Tibial nerve (tissue), 4 donors: ENCODE data around the gene TTC38.

ENCODE experiments used
- EP300 ChIP-seq, 2 donors: sonication (generic); formaldehyde crosslinking; IDR thresholded peaks; one replicate each; pipeline ENCODE4 v1.6.1; 2017; ENCODE audit warnings: antibody characterized with exemption in 2 of 2, mild to moderate bottlenecking in 1 of 2
- POLR2A ChIP-seq, 2 donors: fragments of 450-650 bp; IDR thresholded peaks; one replicate each; pipeline ENCODE4 v1.6.1; 2017; ENCODE audit warnings: antibody characterized with exemption in 2 of 2, mild to moderate bottlenecking in 2 of 2, moderate library complexity in 2 of 2
- TF ChIP-seq, protein P1 (sequence below), 5 experiments: fragments of 200-600 bp in 3 of 5; fragments of 450-650 bp in 2 of 5; sonication (generic) in 3 of 5; IDR thresholded peaks; one replicate each; pipeline ENCODE4 v1.5.1; 2016 to 2019; ENCODE audit warnings: antibody characterized with exemption in 5 of 5, mild to moderate bottlenecking in 3 of 5, moderate library complexity in 2 of 5

DNA sequence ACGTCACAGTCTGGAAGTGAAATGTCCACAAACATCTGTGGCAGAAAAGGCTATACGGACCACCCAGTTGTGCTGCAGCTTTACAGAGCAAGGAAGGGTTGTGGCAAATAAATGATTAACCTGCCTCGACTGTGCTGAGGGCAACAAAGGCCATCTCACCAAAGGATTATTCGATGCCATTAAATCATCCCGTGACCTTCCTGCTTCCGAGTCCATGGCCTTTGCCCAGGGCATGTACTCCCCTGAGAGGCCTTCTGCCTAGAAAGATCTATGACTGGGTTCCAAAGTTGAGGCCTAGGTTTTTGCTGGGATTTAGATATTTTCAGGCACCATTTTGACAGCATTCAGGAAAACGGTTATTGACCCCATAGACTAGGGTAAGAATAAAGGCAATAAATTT is 26.9 kb upstream of the TTC38 start:
- TF ChIP-seq, protein P1, sequence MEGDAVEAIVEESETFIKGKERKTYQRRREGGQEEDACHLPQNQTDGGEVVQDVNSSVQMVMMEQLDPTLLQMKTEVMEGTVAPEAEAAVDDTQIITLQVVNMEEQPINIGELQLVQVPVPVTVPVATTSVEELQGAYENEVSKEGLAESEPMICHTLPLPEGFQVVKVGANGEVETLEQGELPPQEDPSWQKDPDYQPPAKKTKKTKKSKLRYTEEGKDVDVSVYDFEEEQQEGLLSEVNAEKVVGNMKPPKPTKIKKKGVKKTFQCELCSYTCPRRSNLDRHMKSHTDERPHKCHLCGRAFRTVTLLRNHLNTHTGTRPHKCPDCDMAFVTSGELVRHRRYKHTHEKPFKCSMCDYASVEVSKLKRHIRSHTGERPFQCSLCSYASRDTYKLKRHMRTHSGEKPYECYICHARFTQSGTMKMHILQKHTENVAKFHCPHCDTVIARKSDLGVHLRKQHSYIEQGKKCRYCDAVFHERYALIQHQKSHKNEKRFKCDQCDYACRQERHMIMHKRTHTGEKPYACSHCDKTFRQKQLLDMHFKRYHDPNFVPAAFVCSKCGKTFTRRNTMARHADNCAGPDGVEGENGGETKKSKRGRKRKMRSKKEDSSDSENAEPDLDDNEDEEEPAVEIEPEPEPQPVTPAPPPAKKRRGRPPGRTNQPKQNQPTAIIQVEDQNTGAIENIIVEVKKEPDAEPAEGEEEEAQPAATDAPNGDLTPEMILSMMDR (IDR thresholded peaks at IDR 0.05) = no peak
- TF ChIP-seq EP300 (IDR thresholded peaks at IDR 0.05) (no peak), POLR2A (IDR thresholded peaks at IDR 0.05) (no peak)
